DOHH2 (cell line): Measurements from ENCODE around the gene ABCC8.

Experiments used
- H3F3A ChIP-seq: fragments of 200-600 bp; sonication (generic), shearing (Covaris generic); 2 replicates; pipeline ENCODE4 v1.6.0; 2016; ENCODE audit warnings: antibody characterized with exemption, mild to moderate bottlenecking; ENCODE audit not compliant: control insufficient read depth, insufficient read depth
- H3K27ac ChIP-seq: fragments of 200-600 bp; sonication (generic); 2 replicates; pipeline ENCODE4 v1.5.1; 2014; ENCODE audit warnings: low read depth, mild to moderate bottlenecking, low read length, moderate library complexity
- H3K27me3 ChIP-seq: fragments of 200-600 bp; sonication (generic); 2 replicates; pipeline ENCODE4 v1.6.1; 2014; ENCODE audit warnings: mild to moderate bottlenecking, low read length, mixed read lengths; ENCODE audit not compliant: control insufficient read depth
- H3K36me3 ChIP-seq: fragments of 200-600 bp; sonication (generic); 2 replicates; pipeline ENCODE4 v1.6.1; 2014; ENCODE audit warnings: mild to moderate bottlenecking, low read length, moderate library complexity, mixed read lengths; ENCODE audit not compliant: control insufficient read depth
- H3K4me1 ChIP-seq: fragments of 200-600 bp; sonication (generic); 2 replicates; pipeline ENCODE4 v1.6.1; 2014; ENCODE audit warnings: mild to moderate bottlenecking, low read length, mixed read lengths; ENCODE audit not compliant: control insufficient read depth
- H3K4me2 ChIP-seq: fragments of 200-600 bp; sonication (generic); 2 replicates; pipeline ENCODE4 v1.6.0; 2014; ENCODE audit warnings: mild to moderate bottlenecking, low read length, moderate library complexity
- H3K4me3 ChIP-seq: fragments of 200-600 bp; sonication (generic); 2 replicates; pipeline ENCODE4 v1.5.1; 2014; ENCODE audit warnings: mild to moderate bottlenecking, low read length, mixed read lengths
- H3K79me2 ChIP-seq: fragments of 200-600 bp; sonication (generic); 2 replicates; pipeline ENCODE4 v1.6.1; 2014; ENCODE audit warnings: mild to moderate bottlenecking, low read length, mixed read lengths; ENCODE audit not compliant: control insufficient read depth
- H3K9me2 ChIP-seq: fragments of 200-600 bp; sonication (generic); replicated peaks from 2 replicates; pipeline ENCODE4 v1.6.1; 2014; ENCODE audit warnings: mild to moderate bottlenecking, low read length, mixed read lengths; ENCODE audit not compliant: control insufficient read depth
- H3K9me3 ChIP-seq: fragments of 200-600 bp; sonication (generic); 2 replicates; pipeline ENCODE4 v1.6.1; 2014; ENCODE audit warnings: antibody characterized with exemption, low read length, mixed read lengths; ENCODE audit not compliant: control insufficient read depth, insufficient read depth
- H4K20me1 ChIP-seq: fragments of 200-600 bp; sonication (generic); 2 replicates; pipeline ENCODE4 v1.6.0; 2014; ENCODE audit warnings: low read depth, mild to moderate bottlenecking, antibody characterized with exemption, low read length, moderate library complexity; ENCODE audit not compliant: control insufficient read depth, insufficient read depth
- EZH2phosphoT487 ChIP-seq: fragments of 200-600 bp; sonication (generic); IDR thresholded peaks from 2 replicates; pipeline ENCODE4 v1.6.1; 2017; ENCODE audit warnings: borderline replicate concordance, mild to moderate bottlenecking, antibody characterized with exemption, low read length, moderate library complexity, mixed read lengths
- TF ChIP-seq, protein P1 (sequence below): fragments of 200-600 bp; sonication (generic); IDR thresholded peaks from one replicate; pipeline ENCODE4 v1.5.1; 2014; ENCODE audit warnings: antibody characterized with exemption, mild to moderate bottlenecking, low read depth, low read length; ENCODE audit not compliant: poor library complexity, severe bottlenecking

The ABCC8 gene

DNA sequence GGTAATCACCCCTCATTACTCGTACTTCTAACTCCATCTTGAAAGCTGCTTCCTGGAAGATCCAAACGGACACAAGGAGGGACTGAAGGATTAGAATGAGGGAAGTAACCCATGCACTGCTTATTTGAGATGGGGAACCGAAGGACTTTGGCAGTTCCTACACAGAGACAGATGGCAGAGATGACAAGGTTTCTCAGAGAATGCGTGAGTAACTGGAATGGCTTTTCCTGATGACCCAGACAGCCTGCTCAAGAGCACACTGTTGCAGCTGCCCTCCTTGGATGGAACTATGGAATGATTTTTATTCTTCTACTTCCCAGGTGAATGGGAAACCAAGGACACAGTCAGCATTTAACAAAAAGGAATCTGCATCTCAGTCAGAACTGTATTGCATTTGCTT lies 95.5 kb downstream of the ABCC8 start:
- Histone ChIP-seq H4K20me1 (0 out of 2 replicates have a peak, but pooled peaks cover 4% of the 10 kb centered on the region), H3K9me3 (no peaks in the 10 kb centered on the region), H3K4me3 (no peak overlapping the region), H3K4me2 (no peak overlapping the region), H3K36me3 (peaks cover 57% of the 10 kb centered on the region), H3K79me2 (no peaks in the 10 kb centered on the region), H3F3A (peaks cover 7% of the 10 kb centered on the region; the same call in 1 of the 2 replicates), H3K4me1 (peaks cover 3% of the 10 kb centered on the region), H3K27ac (no peak overlapping the region), H3K9me2 (no peaks in the 10 kb centered on the region), H3K27me3 (no peaks in the 10 kb centered on the region)
- TF ChIP-seq EZH2phosphoT487, result no peak
- TF ChIP-seq, protein P1, sequence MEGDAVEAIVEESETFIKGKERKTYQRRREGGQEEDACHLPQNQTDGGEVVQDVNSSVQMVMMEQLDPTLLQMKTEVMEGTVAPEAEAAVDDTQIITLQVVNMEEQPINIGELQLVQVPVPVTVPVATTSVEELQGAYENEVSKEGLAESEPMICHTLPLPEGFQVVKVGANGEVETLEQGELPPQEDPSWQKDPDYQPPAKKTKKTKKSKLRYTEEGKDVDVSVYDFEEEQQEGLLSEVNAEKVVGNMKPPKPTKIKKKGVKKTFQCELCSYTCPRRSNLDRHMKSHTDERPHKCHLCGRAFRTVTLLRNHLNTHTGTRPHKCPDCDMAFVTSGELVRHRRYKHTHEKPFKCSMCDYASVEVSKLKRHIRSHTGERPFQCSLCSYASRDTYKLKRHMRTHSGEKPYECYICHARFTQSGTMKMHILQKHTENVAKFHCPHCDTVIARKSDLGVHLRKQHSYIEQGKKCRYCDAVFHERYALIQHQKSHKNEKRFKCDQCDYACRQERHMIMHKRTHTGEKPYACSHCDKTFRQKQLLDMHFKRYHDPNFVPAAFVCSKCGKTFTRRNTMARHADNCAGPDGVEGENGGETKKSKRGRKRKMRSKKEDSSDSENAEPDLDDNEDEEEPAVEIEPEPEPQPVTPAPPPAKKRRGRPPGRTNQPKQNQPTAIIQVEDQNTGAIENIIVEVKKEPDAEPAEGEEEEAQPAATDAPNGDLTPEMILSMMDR, result no peak

- Histone ChIP-seq H3F3A (peaks cover 7% of the 10 kb centered on the region; the same call in 1 of the 2 replicates), H3K27me3 (no peaks in the 10 kb centered on the region), H3K4me2 (no peak overlapping the region), H3K4me1 (no peaks in the 10 kb centered on the region), H3K79me2 (no peaks in the 10 kb centered on the region), H3K9me2 (no peaks in the 10 kb centered on the region), H3K4me3 (no peak overlapping the region), H3K27ac (no peak overlapping the region), H3K9me3 (no peaks in the 10 kb centered on the region), H3K36me3 (peaks cover 73% of the 10 kb centered on the region), H4K20me1 (0 out of 2 replicates have a peak, but pooled peaks cover 4% of the 10 kb centered on the region)
- TF ChIP-seq, protein P1, result no peak
- no peak for TF ChIP-seq EZH2phosphoT487
Observed at GRCh38 chr11:17379383-17380180, 97.1 kb downstream of the ABCC8 start.

GRCh38 chr11:17378655-17379054 lies 98.0 kb downstream of the ABCC8 start:
- Histone ChIP-seq H3K36me3 (peaks cover 82% of the 10 kb centered on the region), H3K9me2 (no peaks in the 10 kb centered on the region), H3K4me1 (no peaks in the 10 kb centered on the region), H3K9me3 (no peaks in the 10 kb centered on the region), H4K20me1 (0 out of 2 replicates have a peak, but pooled peaks cover 4% of the 10 kb centered on the region), H3K27ac (no peak overlapping the region), H3K79me2 (no peaks in the 10 kb centered on the region), H3F3A (peaks cover 7% of the 10 kb centered on the region; the same call in 1 of the 2 replicates), H3K4me2 (no peak overlapping the region), H3K4me3 (no peak overlapping the region), H3K27me3 (no peaks in the 10 kb centered on the region)
- TF ChIP-seq EZH2phosphoT487, result no peak

GRCh38 chr11:17376493-17376892 lies 100.2 kb downstream of the ABCC8 start:
- TF ChIP-seq, protein P1, result no peak
- no peak for TF ChIP-seq EZH2phosphoT487
- peaks cover 8% of the 10 kb centered on the region; the same call in 1 of the 2 replicates for H3K9me3 ChIP-seq
- H3K36me3 ChIP-seq, result peaks cover 92% of the 10 kb centered on the region

More at GRCh38 chr11:17376493-17376892, 100.2 kb downstream of the ABCC8 start:
- Histone ChIP-seq H3K4me2 (no peak overlapping the region), H4K20me1 (no peaks in the 10 kb centered on the region), H3F3A (no peaks in the 10 kb centered on the region), H3K79me2 (no peaks in the 10 kb centered on the region), H3K9me2 (no peaks in the 10 kb centered on the region), H3K4me1 (no peaks in the 10 kb centered on the region), H3K4me3 (no peak overlapping the region), H3K27ac (no peak overlapping the region), H3K27me3 (no peaks in the 10 kb centered on the region)
